Upper lobe of left lung (tissue), 4 donors: ENCODE measurements around the gene SEL1L.

Source experiments
- POLR2A ChIP-seq, 4 donors: fragments of 450-650 bp; IDR thresholded peaks; one replicate each; pipeline ENCODE4 v1.5.1; 2016 to 2017; ENCODE audit warnings: antibody characterized with exemption in 4 of 4, mild to moderate bottlenecking in 2 of 4
- POLR2AphosphoS5 ChIP-seq, 2 donors: sonication (generic); formaldehyde crosslinking; IDR thresholded peaks; one replicate each; pipeline ENCODE4 v1.5.1; 2017; ENCODE audit warnings: antibody characterized with exemption in 2 of 2
- TF ChIP-seq, protein P1 (sequence below), 6 experiments: fragments of 450-650 bp in 4 of 6; fragments of 200-600 bp in 2 of 6; sonication (generic) in 2 of 6; IDR thresholded peaks; one replicate each; pipeline ENCODE4 v1.5.1; 2016 to 2019; ENCODE audit warnings: antibody characterized with exemption in 6 of 6

DNA sequence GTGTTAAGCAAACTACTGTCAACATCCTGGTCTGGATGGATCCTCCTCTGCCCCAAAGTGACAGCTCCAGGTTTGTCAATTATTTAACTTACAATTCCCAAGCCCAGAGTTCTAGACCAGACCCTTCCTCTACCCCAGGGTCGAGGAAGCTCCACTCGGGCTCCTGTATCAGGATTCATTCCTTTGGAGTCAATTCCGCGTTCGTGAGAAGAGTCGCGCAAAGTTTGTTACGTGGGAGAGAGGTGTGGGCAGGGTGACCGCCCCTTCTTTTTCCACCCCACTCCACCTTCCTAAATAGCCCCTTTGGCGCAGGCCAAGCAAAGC is 479 bp downstream of the SEL1L start:
- TF ChIP-seq, protein P1, sequence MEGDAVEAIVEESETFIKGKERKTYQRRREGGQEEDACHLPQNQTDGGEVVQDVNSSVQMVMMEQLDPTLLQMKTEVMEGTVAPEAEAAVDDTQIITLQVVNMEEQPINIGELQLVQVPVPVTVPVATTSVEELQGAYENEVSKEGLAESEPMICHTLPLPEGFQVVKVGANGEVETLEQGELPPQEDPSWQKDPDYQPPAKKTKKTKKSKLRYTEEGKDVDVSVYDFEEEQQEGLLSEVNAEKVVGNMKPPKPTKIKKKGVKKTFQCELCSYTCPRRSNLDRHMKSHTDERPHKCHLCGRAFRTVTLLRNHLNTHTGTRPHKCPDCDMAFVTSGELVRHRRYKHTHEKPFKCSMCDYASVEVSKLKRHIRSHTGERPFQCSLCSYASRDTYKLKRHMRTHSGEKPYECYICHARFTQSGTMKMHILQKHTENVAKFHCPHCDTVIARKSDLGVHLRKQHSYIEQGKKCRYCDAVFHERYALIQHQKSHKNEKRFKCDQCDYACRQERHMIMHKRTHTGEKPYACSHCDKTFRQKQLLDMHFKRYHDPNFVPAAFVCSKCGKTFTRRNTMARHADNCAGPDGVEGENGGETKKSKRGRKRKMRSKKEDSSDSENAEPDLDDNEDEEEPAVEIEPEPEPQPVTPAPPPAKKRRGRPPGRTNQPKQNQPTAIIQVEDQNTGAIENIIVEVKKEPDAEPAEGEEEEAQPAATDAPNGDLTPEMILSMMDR (IDR thresholded peaks at IDR 0.05), result no peak
- TF ChIP-seq POLR2A (IDR thresholded peaks at IDR 0.05) (no peak), POLR2AphosphoS5 (IDR thresholded peaks at IDR 0.05) (no peak)
